Neutrophil (primary cell): ENCODE measurements around the gene IGF2R.

Source experiments
- H3K27ac ChIP-seq: fragments of 200-600 bp; sonication (generic); 2 replicates; pipeline ENCODE4 v1.5.1; 2016; ENCODE audit warnings: mild to moderate bottlenecking, moderate library complexity
- H3K27me3 ChIP-seq: fragments of 200-600 bp; sonication (generic); 2 replicates; pipeline ENCODE4 v1.6.0; 2016; ENCODE audit warnings: mild to moderate bottlenecking
- H3K36me3 ChIP-seq: fragments of 200-600 bp; sonication (generic); 2 replicates; pipeline ENCODE4 v1.5.1; 2017
- H3K4me1 ChIP-seq, 2 experiments: fragments of 200-600 bp in 1 of 2; sonication (generic) in 1 of 2; 1 replicate in 1 of 2; 2 replicates in 1 of 2; pipeline versions ENCODE4 v1.5.1 to v1.6.1; 2013 to 2016; ENCODE audit warnings: low read depth in 1 of 2, low read length in 1 of 2, mild to moderate bottlenecking in 1 of 2, moderate library complexity in 1 of 2; ENCODE audit not compliant: control insufficient read depth in 1 of 2, insufficient read depth in 1 of 2
- H3K4me3 ChIP-seq, 2 experiments: fragments of 200-600 bp in 1 of 2; sonication (generic) in 1 of 2; 1 replicate in 1 of 2; 2 replicates in 1 of 2; pipeline ENCODE4 v1.5.1; 2013 to 2016; ENCODE audit warnings: low read depth in 1 of 2, low read length in 1 of 2, mild to moderate bottlenecking in 1 of 2, moderate library complexity in 1 of 2
- H3K9me3 ChIP-seq: fragments of 200-600 bp; sonication (generic); 2 replicates; pipeline ENCODE4 v1.5.1; 2016
- CTCF ChIP-seq: fragments of 200-600 bp; sonication (generic); IDR thresholded peaks from 2 replicates; pipeline ENCODE4 v1.5.1; 2016; ENCODE audit warnings: antibody characterized with exemption

The IGF2R gene

GRCh38 chr6:160031871-160032270 is 63.0 kb downstream of the IGF2R start:
- Histone ChIP-seq H3K27me3 (no peaks in the 10 kb centered on the region), H3K36me3 (peaks cover 100% of the 10 kb centered on the region), H3K4me3 (no peak overlapping the region), H3K9me3 (peaks cover 5% of the 10 kb centered on the region), H3K4me1 (no peaks in the 10 kb centered on the region), H3K27ac (no peak overlapping the region)
- no peak for TF ChIP-seq CTCF

DNA sequence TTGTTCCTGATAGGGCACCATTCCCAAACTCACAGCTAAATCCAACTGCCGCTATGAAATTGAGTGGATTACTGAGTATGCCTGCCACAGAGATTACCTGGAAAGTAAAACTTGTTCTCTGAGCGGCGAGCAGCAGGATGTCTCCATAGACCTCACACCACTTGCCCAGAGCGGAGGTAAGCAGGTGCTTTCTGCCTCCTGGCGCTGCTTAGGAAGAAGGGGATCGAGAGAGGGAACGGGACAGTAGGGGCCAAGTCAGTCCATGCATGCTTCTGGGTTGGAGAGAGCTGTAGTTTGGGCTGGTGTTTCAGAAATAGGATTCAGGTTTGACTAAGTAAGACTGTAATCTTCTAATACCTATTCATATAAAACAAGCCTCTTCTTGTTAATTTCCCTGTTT is 63.7 kb downstream of the IGF2R start:
- no peak for TF ChIP-seq CTCF
- Histone ChIP-seq H3K27me3 (no peaks in the 10 kb centered on the region), H3K27ac (no peak overlapping the region), H3K9me3 (peaks cover 5% of the 10 kb centered on the region), H3K36me3 (peaks cover 100% of the 10 kb centered on the region), H3K4me3 (no peak overlapping the region), H3K4me1 (no peaks in the 10 kb centered on the region)

GRCh38 chr6:160034036-160034930 is 65.4 kb downstream of the IGF2R start:
- no peak for TF ChIP-seq CTCF
- Histone ChIP-seq H3K27ac (no peak overlapping the region), H3K9me3 (peaks cover 5% of the 10 kb centered on the region), H3K36me3 (peaks cover 100% of the 10 kb centered on the region), H3K27me3 (no peaks in the 10 kb centered on the region), H3K4me1 (no peaks in the 10 kb centered on the region), H3K4me3 (no peak overlapping the region)

DNA sequence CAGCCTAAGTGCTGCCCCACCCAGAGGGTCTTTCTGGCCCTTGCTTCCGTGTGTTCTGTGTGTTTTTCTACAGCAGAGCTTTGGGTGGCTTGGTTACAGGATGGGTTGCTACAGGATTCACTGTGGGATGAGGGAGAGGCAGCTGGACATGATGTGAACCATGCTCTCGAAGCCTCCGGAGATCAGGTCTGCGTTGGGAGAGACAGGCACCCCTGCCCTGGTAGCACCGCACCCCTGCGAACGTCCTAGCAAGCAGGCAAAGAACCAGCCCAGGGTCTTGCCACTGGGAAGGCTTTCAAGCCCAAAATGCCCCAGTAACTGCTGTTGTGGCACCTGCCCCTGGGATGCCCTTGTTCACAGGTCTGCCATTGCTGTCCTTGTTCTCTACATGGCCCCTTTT is 66.4 kb downstream of the IGF2R start:
- Histone ChIP-seq H3K27me3 (no peaks in the 10 kb centered on the region), H3K36me3 (peaks cover 100% of the 10 kb centered on the region), H3K4me3 (no peak overlapping the region), H3K9me3 (peaks cover 5% of the 10 kb centered on the region), H3K27ac (no peak overlapping the region), H3K4me1 (no peaks in the 10 kb centered on the region)
- no peak for TF ChIP-seq CTCF

- peaks cover 100% of the 10 kb centered on the region for H3K36me3 ChIP-seq
- no peak overlapping the region for H3K27ac ChIP-seq
- H3K4me1 ChIP-seq = no peaks in the 10 kb centered on the region
- no peaks in the 10 kb centered on the region for H3K27me3 ChIP-seq
- H3K9me3 ChIP-seq = peaks cover 5% of the 10 kb centered on the region
- TF ChIP-seq CTCF = no peak
- H3K4me3 ChIP-seq = no peak overlapping the region
Observed at GRCh38 chr6:160035693-160036330, 66.9 kb downstream of the IGF2R start.
